ENCODE measurements around the gene PTGIR.

GRCh38 chr19:46661020-46661731, 36.3 kb upstream of the PTGIR start, which contains the start of gene DACT3:
- TF ChIP-seq CTCF (conservative IDR thresholded peaks at IDR 0.05; ENCODE audit: low read depth, low read length): no peak
- no peak for TF ChIP-seq EZH2 (IDR thresholded peaks at IDR 0.05; ENCODE audit: borderline replicate concordance, low read depth, low read length, poor library complexity, severe bottlenecking)

All from A673 (cell line).